ENCODE results near the gene FBRS. TPM values are rescaled to one million over a fixed set of nuclear protein-coding genes. Genes with fewer than 3 reads are reported as not detected.

The FBRS gene
- total and polyA plus RNA-seq, 10 of the 15 experiments (the other 5 are each of a cell fraction or from before 2014, with no cell fraction given), result 0.45 to 87.6 (median 14.6) TPM

DNA sequence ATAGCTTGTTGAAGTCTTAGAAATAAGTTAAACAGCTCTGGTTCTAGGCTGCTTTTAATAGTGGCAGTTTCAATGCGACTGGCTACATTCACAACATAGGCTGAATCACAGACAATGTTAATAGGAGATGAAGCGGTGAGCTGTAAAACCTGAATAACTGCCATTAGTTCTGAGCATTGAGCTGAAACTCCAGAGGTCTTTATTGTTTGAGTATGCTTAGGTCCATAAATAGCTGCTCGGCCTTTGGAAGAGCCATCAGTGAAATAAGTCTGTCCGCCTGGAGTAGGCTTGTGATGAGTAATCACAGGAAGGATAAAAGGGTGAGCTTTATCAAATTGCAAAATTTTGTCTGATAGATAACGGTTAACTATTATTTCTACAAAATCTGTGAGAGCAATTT, 38.6 kb upstream of the FBRS start (continued):
- TF ChIP-seq KLF5 (IDR thresholded peaks at IDR 0.05; ENCODE audit: partially characterized antibody), result no peak
- no peak for TF ChIP-seq SPI1 (IDR thresholded peaks at IDR 0.05; ENCODE audit: borderline replicate concordance, insufficient read depth, low read depth, low read length)
- no peak for TF ChIP-seq NR2F1 (conservative IDR thresholded peaks at IDR 0.05)
- no peak for TF ChIP-seq SP1 (IDR thresholded peaks at IDR 0.05; ENCODE audit: low read depth, low read length)
- no peak for TF ChIP-seq EZH2 (IDR thresholded peaks at IDR 0.05; ENCODE audit: borderline replicate concordance, control insufficient read depth, low read depth, low read length)
- no peak for TF ChIP-seq NFIC (IDR thresholded peaks at IDR 0.05; ENCODE audit: low read depth, low read length)
- no peak for TF ChIP-seq SMARCA5 (IDR thresholded peaks at IDR 0.05)
- TF ChIP-seq, protein P1, sequence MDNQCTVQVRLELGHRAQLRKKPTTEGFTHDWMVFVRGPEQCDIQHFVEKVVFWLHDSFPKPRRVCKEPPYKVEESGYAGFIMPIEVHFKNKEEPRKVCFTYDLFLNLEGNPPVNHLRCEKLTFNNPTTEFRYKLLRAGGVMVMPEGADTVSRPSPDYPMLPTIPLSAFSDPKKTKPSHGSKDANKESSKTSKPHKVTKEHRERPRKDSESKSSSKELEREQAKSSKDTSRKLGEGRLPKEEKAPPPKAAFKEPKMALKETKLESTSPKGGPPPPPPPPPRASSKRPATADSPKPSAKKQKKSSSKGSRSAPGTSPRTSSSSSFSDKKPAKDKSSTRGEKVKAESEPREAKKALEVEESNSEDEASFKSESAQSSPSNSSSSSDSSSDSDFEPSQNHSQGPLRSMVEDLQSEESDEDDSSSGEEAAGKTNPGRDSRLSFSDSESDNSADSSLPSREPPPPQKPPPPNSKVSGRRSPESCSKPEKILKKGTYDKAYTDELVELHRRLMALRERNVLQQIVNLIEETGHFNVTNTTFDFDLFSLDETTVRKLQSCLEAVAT (IDR thresholded peaks at IDR 0.05), result no peak

DNA sequence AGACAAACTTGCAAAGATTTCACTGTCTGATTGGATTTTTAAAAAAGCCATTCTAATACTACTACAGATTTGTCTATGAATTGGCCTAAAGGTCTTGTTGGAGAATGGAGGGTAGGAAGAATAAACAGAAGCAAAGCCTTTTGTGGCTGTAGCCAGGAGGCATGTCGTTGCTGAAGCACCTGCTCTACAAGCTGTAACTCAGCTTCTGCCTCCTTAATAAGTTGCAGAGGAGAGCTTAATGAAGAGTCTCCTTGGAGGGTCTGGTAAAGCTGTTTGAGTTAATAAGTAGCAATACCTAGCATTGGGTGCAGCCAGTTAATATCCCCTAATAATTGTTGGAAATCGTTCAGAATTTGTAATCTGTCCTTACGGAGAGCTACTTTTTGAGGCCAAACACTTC, 38.1 kb upstream of the FBRS start:
- SMC1A ChIA-PET (ENCODE audit: uncharacterized antibody, unreplicated experiment), result interaction anchor here (1.0 to 2.5 kb wide), 4 partner anchors 9 to 26 kb away, joined by 3 to 9 read pairs (median 4); partner anchors contain the start of gene ZNF689
- TF ChIP-seq, protein P2, sequence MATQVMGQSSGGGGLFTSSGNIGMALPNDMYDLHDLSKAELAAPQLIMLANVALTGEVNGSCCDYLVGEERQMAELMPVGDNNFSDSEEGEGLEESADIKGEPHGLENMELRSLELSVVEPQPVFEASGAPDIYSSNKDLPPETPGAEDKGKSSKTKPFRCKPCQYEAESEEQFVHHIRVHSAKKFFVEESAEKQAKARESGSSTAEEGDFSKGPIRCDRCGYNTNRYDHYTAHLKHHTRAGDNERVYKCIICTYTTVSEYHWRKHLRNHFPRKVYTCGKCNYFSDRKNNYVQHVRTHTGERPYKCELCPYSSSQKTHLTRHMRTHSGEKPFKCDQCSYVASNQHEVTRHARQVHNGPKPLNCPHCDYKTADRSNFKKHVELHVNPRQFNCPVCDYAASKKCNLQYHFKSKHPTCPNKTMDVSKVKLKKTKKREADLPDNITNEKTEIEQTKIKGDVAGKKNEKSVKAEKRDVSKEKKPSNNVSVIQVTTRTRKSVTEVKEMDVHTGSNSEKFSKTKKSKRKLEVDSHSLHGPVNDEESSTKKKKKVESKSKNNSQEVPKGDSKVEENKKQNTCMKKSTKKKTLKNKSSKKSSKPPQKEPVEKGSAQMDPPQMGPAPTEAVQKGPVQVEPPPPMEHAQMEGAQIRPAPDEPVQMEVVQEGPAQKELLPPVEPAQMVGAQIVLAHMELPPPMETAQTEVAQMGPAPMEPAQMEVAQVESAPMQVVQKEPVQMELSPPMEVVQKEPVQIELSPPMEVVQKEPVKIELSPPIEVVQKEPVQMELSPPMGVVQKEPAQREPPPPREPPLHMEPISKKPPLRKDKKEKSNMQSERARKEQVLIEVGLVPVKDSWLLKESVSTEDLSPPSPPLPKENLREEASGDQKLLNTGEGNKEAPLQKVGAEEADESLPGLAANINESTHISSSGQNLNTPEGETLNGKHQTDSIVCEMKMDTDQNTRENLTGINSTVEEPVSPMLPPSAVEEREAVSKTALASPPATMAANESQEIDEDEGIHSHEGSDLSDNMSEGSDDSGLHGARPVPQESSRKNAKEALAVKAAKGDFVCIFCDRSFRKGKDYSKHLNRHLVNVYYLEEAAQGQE (IDR thresholded peaks at IDR 0.05; ENCODE audit: low read depth, low read length), result no peak
- TF ChIP-seq MEF2A (IDR thresholded peaks at IDR 0.05; ENCODE audit: insufficient read depth, low read depth, low read length) (no peak), TCF3 (IDR thresholded peaks at IDR 0.05; ENCODE audit: borderline replicate concordance, insufficient read depth, low read depth, low read length) (no peak)
- TF ChIP-seq, protein P3, sequence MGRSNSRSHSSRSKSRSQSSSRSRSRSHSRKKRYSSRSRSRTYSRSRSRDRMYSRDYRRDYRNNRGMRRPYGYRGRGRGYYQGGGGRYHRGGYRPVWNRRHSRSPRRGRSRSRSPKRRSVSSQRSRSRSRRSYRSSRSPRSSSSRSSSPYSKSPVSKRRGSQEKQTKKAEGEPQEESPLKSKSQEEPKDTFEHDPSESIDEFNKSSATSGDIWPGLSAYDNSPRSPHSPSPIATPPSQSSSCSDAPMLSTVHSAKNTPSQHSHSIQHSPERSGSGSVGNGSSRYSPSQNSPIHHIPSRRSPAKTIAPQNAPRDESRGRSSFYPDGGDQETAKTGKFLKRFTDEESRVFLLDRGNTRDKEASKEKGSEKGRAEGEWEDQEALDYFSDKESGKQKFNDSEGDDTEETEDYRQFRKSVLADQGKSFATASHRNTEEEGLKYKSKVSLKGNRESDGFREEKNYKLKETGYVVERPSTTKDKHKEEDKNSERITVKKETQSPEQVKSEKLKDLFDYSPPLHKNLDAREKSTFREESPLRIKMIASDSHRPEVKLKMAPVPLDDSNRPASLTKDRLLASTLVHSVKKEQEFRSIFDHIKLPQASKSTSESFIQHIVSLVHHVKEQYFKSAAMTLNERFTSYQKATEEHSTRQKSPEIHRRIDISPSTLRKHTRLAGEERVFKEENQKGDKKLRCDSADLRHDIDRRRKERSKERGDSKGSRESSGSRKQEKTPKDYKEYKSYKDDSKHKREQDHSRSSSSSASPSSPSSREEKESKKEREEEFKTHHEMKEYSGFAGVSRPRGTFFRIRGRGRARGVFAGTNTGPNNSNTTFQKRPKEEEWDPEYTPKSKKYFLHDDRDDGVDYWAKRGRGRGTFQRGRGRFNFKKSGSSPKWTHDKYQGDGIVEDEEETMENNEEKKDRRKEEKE (IDR thresholded peaks at IDR 0.05), result no peak
- H3K36me3 ChIP-seq (ENCODE audit: control insufficient read depth in 2 of 2, insufficient read depth in 2 of 2, low read length in 1 of 2), result no peaks in the 10 kb centered on the region
- H3K9ac ChIP-seq (ENCODE audit: control insufficient read depth, insufficient read depth, low read length), result no peak overlapping the region
- WGBS (ENCODE audit: insufficient coverage, insufficient replicate concordance, low lambda C conversion rate, missing lambda C conversion rate), result 37% methylated on average over 3 of the region's 3 CpGs
- RAD21 ChIA-PET (ENCODE audit: unreplicated experiment), result interaction anchor here (1.0 to 2.3 kb wide), 4 partner anchors 30 to 528 kb away, joined by 3 to 10 read pairs (median 3); partner anchors contain the start of genes DCTPP1, PRR14 and TBX6
- H3K27me3 ChIP-seq (replicated peaks in 1 of 2; ENCODE audit: control insufficient read depth in 2 of 2, insufficient read depth in 2 of 2, low read length in 1 of 2), result no peaks in the 10 kb centered on the region
- intact Hi-C loops (cut with micrococcal nuclease; ENCODE audit: unreplicated experiment), result no loop called here
- H3K4me2 ChIP-seq (ENCODE audit: control insufficient read depth, insufficient read depth), result no peak overlapping the region
- no peaks in the 10 kb centered on the region; the same call in 2 of the 3 replicates for H3K9me3 ChIP-seq (replicated peaks; ENCODE audit: control insufficient read depth, insufficient read depth, low read length)
- H3K27ac ChIP-seq (ENCODE audit: control insufficient read depth, insufficient read depth), result no peak overlapping the region
- CTCF ChIA-PET, result interaction anchor here (1.0 to 5.7 kb wide), 8 partner anchors 8 to 211 kb away, joined by 3 to 24 read pairs (median 4); partner anchors contain the start of gene DCTPP1
- DNase-seq (ENCODE audit: low read depth, low spot score), result no peak
- no peak overlapping the region for H2AFZ ChIP-seq (ENCODE audit: control insufficient read depth, low read depth, low read length)
- no TSS peak for BruUV-seq (replicated peaks)
- H4K20me1 ChIP-seq (ENCODE audit: control insufficient read depth, insufficient read depth), result no peaks in the 10 kb centered on the region
- in situ Hi-C loops (cut with MboI), result no loop called here
- FAIRE-seq, result no peak
- no peaks in the 10 kb centered on the region for H3K4me1 ChIP-seq (ENCODE audit: control insufficient read depth, insufficient read depth, low read length)
- ATAC-seq, result no peak
- no peaks in the 10 kb centered on the region for H3K79me2 ChIP-seq (ENCODE audit: control insufficient read depth, insufficient read depth, low read length)
- no peak overlapping the region for H3K4me3 ChIP-seq
- POLR2A ChIA-PET, result no interaction called here
